GM21717 (cell line): Measurements from ENCODE around the gene MGAT4B.

Experiments used
- ATAC-seq: cut with Tn5 transposase; IDR thresholded peaks from one replicate; pipeline ENCODE4 v1.9.1; 2021; ENCODE audit warnings: mild to moderate bottlenecking, moderate library complexity; ENCODE audit not compliant: unreplicated experiment

The MGAT4B gene

DNA sequence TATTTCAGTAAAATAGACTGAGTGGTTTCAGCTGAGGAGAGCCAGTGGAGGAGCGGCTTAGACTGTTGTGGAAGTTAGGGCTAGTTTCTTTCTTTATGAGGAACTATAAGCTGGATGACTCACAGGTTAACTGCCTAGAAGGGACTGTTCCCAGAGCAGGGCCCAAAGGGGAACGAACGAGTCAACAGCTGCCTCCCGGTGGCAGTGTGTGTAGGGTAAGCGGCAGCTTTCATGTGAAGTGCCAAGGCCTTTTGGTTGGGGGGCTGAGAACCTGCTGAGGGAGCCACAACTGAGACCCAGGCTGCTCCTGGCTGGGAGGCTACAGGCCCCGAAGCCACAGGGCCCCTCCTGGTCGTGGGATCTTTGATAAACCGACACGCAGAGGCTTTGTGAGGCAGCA, 21.0 kb upstream of the MGAT4B start:
- ATAC-seq: no peak

DNA sequence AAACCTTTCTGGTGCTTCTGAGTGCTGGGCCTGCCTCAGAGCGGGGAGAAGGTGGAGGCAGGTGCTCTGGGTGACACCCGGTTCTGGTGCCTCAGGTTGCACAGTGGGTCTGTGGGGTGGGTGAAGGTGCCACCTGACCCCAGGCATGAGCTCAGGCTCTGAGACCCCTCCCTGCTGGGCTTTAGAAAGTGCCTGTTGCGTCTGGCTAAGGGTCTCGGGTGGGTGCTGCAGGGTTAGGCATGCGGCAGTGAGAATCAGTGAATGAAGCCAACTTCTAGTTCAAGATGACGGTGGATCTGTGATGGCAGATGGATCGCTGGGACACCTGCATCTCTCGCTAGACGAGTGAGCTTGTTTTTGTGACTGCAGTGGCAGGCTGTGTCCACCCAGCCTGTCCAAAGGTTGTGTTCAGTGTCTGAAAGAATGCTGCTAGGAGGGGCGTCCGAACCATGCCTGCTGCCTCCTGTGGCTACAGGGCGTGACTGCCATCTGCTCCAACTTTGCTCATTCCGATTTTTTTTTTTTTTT, 19.1 kb upstream of the MGAT4B start:
- no peak for ATAC-seq

- no peak for ATAC-seq
Observed at GRCh38 chr5:179824745-179825112, 18.1 kb upstream of the MGAT4B start.

- no peak for ATAC-seq
Observed at GRCh38 chr5:179823937-179824744, 17.5 kb upstream of the MGAT4B start.

GRCh38 chr5:179822444-179822990, 15.9 kb upstream of the MGAT4B start:
- no peak for ATAC-seq

GRCh38 chr5:179822059-179822432, 15.4 kb upstream of the MGAT4B start:
- no peak for ATAC-seq

- ATAC-seq: peak; percentile 50
Observed at GRCh38 chr5:179821298-179822058, 14.8 kb upstream of the MGAT4B start.

GRCh38 chr5:179820483-179821297, 14.0 kb upstream of the MGAT4B start, which contains the start of gene SQSTM1:
TSS of gene SQSTM1 (plus strand) at chr5:179820905. CDS start at chr5:179820937, 32 bp downstream.
- ATAC-seq: peak; percentile 32

- ATAC-seq: no peak
Observed at GRCh38 chr5:179820127-179820482, 13.4 kb upstream of the MGAT4B start.

DNA sequence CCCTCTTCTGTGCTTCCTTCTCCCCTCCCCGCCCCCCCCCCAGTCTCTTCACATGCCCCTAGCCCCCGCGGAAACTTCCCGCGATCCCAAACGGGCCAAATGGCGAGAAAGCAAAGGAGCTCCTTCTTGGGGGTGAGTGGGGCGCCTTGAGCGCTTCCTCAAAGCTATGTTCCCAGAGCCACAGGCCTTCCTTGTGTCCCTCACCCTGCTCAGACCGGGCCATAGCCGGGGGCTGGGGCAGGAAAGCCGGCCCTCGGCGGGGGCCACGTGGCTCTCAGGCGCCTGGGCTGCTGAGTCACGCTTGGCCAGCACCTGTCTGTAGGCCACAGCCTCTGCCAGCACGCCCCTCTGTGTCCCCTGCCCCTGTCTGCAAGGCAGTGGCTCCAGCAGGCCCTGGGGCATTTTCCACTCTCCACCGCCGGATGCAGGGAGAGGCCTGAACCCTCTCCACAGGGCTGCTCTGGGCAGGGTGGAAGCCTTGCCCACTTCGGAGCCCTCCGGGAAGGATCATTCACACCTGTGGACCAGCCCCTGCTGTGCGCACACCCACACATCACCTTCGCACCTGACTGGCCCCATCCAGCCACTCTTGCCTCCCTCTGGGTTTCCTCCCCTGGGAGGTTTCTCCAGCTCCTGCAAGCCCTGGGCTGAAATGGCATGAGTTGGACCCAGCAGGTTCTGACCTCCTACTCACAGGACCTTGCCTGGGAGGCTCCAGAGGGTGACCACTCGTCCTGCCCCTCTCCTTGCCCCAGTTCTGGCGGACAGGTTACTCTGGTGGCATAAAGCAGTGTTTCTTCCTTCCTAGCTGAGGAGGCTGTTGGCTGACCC, 12.8 kb upstream of the MGAT4B start:
- ATAC-seq: no peak

- ATAC-seq: peak; percentile 61
Observed at GRCh38 chr5:179818746-179819295, 12.2 kb upstream of the MGAT4B start.

DNA sequence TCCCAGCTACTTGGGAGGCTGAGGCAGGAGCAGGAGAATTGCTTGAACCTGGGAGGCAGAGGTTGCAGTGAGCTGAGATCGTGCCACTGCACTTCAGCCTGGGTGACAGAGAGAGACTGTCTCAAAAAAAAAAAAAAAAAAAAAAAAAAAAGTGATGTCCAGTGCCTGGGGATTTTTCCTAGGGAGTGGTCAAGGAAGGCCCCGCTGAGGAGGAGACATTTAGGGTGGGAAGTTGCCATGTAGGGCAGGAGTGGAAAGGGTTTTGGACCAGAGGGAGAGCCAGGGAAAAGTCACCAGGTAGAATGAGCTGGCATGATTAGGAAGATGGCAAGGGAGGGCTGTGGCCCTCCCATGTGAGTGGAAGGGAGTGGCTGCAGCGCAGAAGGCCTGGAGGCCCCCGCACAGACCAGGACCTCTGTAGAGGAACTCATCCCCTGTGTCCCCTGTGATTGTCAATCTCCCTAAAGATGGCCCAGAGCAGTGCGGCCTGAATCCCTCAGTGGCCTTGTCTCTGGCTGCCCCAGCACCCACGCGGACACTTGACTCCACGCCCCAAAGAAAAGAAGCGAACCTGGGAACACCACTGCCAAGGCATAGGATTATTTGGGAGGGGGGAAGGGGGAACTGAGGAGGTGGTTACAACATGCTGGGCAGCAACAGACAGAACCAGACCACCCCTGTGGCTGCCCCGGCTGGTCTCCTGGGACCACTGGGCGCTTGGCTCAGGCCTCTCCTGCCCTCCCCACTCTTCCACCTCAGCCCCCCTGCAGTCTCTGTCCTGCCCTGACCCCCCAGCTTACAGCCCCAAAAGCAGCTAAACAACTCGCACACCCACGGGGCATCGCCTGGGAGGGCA, 11.5 kb upstream of the MGAT4B start:
- no peak for ATAC-seq

DNA sequence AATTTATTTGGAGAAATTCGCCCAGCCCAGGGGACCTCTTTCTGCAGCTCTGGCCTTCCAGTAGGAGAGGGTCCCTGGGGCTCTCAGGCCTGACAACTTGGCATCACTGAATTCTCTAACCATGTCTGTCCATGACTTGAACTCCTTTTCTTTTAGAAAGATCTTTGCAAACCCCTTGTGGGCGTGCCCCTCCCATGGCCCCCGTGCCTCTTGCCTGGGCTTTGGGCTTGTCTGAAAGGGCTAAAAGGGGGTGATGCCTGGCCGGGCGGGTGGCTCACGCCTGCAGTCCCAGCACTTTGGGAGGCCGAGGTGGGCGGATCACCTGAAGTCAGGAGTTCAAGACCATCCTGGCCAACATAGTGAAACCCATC, 10.8 kb upstream of the MGAT4B start:
- ATAC-seq: no peak

- no peak for ATAC-seq
Observed at GRCh38 chr5:179816796-179817469, 10.3 kb upstream of the MGAT4B start.

DNA sequence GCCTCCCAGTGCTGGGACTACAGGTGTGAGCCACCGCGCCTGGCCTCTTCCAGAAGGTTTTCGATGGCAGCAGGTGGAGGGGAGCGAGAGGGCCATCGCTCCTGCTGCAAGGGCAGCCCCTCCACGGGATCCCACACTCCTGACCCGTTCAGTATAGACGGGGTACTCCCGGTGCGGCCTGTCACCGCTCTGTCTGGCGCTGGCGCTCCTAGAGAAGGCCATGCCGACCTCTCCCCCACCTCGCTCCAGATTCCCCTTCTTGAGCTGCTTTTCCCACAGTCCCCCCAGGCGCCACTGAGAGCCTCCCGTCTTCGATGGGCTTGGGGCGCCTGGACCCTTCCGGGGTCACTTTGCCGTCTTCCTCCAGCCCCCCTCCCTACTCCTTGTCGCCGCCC, 9.7 kb upstream of the MGAT4B start:
- no peak for ATAC-seq

DNA sequence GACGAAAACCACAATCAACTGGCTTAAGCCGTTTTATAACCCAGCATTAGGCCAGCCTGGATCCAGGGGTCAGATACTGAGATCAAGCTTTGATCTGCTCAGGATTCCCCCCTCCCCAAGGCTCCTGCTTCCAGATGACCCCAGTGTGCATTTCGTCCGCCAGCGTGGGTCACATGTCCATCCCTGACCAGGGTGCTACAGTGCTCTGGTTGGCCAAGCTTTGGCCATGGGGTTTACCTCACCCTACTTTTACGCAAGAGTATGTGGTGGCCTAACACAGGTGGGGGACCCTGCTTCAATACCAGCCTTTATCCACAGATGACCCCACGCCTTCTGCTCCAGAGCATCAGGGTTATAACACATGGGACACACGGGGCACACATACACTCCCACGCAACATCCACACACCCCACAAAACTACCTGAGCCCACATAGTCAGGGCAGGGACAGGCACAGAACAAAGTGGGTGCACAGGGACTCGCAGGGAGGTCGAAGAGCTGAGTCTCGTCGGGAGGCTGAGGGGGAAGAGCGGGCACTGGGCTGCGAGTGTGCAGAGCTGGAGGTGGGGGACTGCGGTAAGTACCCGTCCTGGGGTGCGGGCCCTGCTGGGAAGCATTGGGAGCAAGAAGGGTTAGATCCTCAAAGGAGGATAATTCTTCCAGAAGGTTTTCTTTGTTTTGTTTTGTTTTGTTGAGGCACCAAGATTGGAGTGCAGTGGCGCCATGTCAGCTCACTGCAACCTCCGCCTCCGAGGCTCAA, 9.0 kb upstream of the MGAT4B start:
- ATAC-seq: no peak

- ATAC-seq: no peak
Observed at GRCh38 chr5:179814090-179814489, 7.4 kb upstream of the MGAT4B start.
